Measurements from ENCODE around the gene PARD3. TPM values are rescaled to one million over a fixed set of nuclear protein-coding genes. Genes with fewer than 3 reads are reported as not detected.

The PARD3 gene
- total and polyA plus RNA-seq, 7 donors, result 20.2 to 84.4 (median 53.4) TPM

- intact Hi-C loops (cut with DNase I), result no loop called here
- H3K9me3 ChIP-seq, result no peaks in the 10 kb centered on the region
- no peaks in the 10 kb centered on the region for H3K27me3 ChIP-seq (ENCODE audit: insufficient read depth in 3 of 3, low read length in 2 of 3)
- no peak for TF ChIP-seq CTCF (IDR thresholded peaks at IDR 0.05)
- H3K4me3 ChIP-seq, result no peak overlapping the region
- H3K36me3 ChIP-seq (ENCODE audit: insufficient read depth in 1 of 2, low read depth in 1 of 2), result no peaks in the 10 kb centered on the region
- WGBS, 3 donors, result 92 to 96% (median 95%) methylated on average over 7 of the region's 7 CpGs
- ATAC-seq (no peak), DNase-seq (no peak)
- no peak overlapping the region for H3K27ac ChIP-seq
- no peaks in the 10 kb centered on the region for H3K4me1 ChIP-seq
These were observed 132.5 kb downstream of the PARD3 start for GRCh38 chr10:34682580-34682979.

GRCh38 chr10:34681933-34682332 is 133.2 kb downstream of the PARD3 start:
- H3K36me3 ChIP-seq (ENCODE audit: insufficient read depth in 1 of 2, low read depth in 1 of 2), result no peaks in the 10 kb centered on the region
- no peak for DNase-seq
- no peaks in the 10 kb centered on the region for H3K4me1 ChIP-seq
- ATAC-seq, result no peak
- no peaks in the 10 kb centered on the region for H3K9me3 ChIP-seq
- no peak overlapping the region for H3K4me3 ChIP-seq
- no peak for TF ChIP-seq CTCF (IDR thresholded peaks at IDR 0.05)
- H3K27me3 ChIP-seq (ENCODE audit: insufficient read depth in 3 of 3, low read length in 2 of 3), result no peaks in the 10 kb centered on the region
- 94 to 98% (median 97%) methylated on average over 5 of the region's 5 CpGs for WGBS, 3 donors
- no peak overlapping the region for H3K27ac ChIP-seq
- intact Hi-C loops (cut with DNase I), result no loop called here

- Histone ChIP-seq H3K9me3 (no peaks in the 10 kb centered on the region), H3K4me3 (no peak overlapping the region), H3K27me3 (ENCODE audit: insufficient read depth in 3 of 3, low read length in 2 of 3) (no peaks in the 10 kb centered on the region), H3K4me1 (peaks cover under 1% of the 10 kb centered on the region), H3K36me3 (ENCODE audit: insufficient read depth in 1 of 2, low read depth in 1 of 2) (no peaks in the 10 kb centered on the region), H3K27ac (no peak overlapping the region)
- intact Hi-C loops (cut with DNase I), result no loop called here
- ATAC-seq (peak in 2 of 4 donors; percentile 19 to 49), DNase-seq (no peak)
- WGBS, 3 donors, result 80 to 88% (median 86%) methylated on average over 8 of the region's 8 CpGs
- no peak for TF ChIP-seq CTCF (IDR thresholded peaks at IDR 0.05)
These were observed 135.9 kb downstream of the PARD3 start for GRCh38 chr10:34679177-34679576.

DNA sequence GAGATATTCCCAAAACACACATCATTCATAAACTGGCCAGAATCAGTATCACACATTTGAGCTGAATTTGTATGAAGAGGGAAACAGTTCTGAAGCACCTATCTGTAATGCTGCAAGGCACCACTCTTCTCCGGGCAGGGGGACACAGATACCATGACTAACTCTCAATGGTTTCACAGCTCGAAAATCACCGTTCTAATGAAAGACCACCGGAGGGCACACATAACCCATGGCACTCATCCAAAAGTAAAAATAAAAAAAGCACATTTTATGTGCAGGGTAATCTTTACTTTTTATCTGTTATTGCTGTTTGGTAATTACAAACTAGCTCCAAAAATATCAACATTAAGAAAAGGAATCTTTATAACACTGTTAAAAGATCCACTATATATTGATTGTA is 137.5 kb downstream of the PARD3 start:
- intact Hi-C loops (cut with DNase I), result no loop called here
- Histone ChIP-seq H3K4me3 (no peak overlapping the region), H3K9me3 (no peaks in the 10 kb centered on the region), H3K4me1 (peaks cover 13% of the 10 kb centered on the region), H3K27ac (no peak overlapping the region), H3K27me3 (ENCODE audit: insufficient read depth in 3 of 3, low read length in 2 of 3) (no peaks in the 10 kb centered on the region), H3K36me3 (ENCODE audit: insufficient read depth in 1 of 2, low read depth in 1 of 2) (no peaks in the 10 kb centered on the region)
- ATAC-seq, result no peak
- 72 to 81% (median 76%) methylated on average over 4 of the region's 4 CpGs for WGBS, 3 donors
- DNase-seq, result no peak
- TF ChIP-seq CTCF (IDR thresholded peaks at IDR 0.05), result no peak

DNA sequence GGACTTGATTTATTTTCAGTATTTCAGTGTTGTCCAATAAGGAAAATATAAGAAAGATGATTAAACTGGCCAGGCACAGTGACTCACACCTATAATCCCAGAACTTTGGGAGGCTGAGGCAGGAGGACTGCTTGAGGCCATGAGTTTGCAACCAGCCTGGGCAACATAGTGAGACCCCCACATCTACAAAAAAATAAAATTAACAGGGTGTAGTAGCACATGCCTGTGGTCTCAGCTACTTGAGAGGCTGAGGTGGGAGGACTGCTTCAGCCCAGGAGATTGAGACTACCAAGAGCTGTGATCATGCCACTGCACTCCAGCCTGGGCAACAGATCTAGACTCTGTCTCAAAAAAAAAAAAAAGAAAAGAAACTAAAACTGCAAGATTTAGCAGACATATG is 138.0 kb downstream of the PARD3 start:
- Histone ChIP-seq H3K27me3 (ENCODE audit: insufficient read depth in 3 of 3, low read length in 2 of 3) (no peaks in the 10 kb centered on the region), H3K4me3 (no peak overlapping the region), H3K9me3 (no peaks in the 10 kb centered on the region), H3K4me1 (peaks cover 13% of the 10 kb centered on the region), H3K27ac (no peak overlapping the region), H3K36me3 (ENCODE audit: insufficient read depth in 1 of 2, low read depth in 1 of 2) (no peaks in the 10 kb centered on the region)
- intact Hi-C loops (cut with DNase I), result no loop called here
- no peak for DNase-seq
- no peak for TF ChIP-seq CTCF (IDR thresholded peaks at IDR 0.05)
- ATAC-seq, result no peak
